K562 (cell line): Measurements from ENCODE around the gene HPD. TPM values are rescaled to one million over a fixed set of nuclear protein-coding genes. Genes with fewer than 3 reads are reported as not detected.

ENCODE experiments used
- ATAC-seq: fragments of 200-7000 bp; cut with Tn5 transposase; 3 replicates; pipeline ENCODE4 v1.9.1; 2020; ENCODE audit warnings: moderate library complexity
- BruUV-seq: library from RNA; stranded (reverse); fragments of 400-500 nt; replicated peaks from 2 replicates; lab custom pipeline; 2021; lab: Mats Ljungman, UMichigan
- CTCF ChIA-PET: fragments of 300-600 bp; formaldehyde crosslinking; extraction: SDS; loops from one replicate; lab custom pipeline; 2021; ENCODE audit warnings: low intra/inter-chr PET ratio; lab: Yijun Ruan, JAX
- POLR2A ChIA-PET: fragments of 300-600, 350-650 bp; sonication (Branson Sonifier 250); formaldehyde crosslinking; extraction: SDS; loops from one replicate; lab custom pipeline; 2021; ENCODE audit warnings: antibody characterized with exemption, inconsistent platforms; lab: Yijun Ruan, JAX
- DNase-seq, 4 experiments: peaks; one replicate each; pipeline versions ENCODE4 v3.0.0 to v3.0.0-alpha.2; 2011 to 2018; ENCODE audit warnings: low spot score in 3 of 4, mixed read lengths in 3 of 4; ENCODE audit errors: extremely low read depth in 1 of 4
- FAIRE-seq: peaks from 2 replicates; lab custom pipeline; 2011; peaks lifted over from hg19 to GRCh38; lab: Jason Lieb, UNC
- H2AFZ ChIP-seq: 2 replicates; pipeline ENCODE4 v1.6.0; 2011; ENCODE audit warnings: low read depth, low read length, control low read depth, inconsistent platforms
- H3K27ac ChIP-seq: fragments of 200-600 bp; 3 replicates; pipeline ENCODE4 v1.8.0; 2011; ENCODE audit warnings: low read depth, mild to moderate bottlenecking, control low read depth, inconsistent platforms, low read length, moderate library complexity, mixed read lengths; ENCODE audit errors: extremely low read depth
- H3K27me3 ChIP-seq, 2 experiments: fragments of 300-600 bp in 1 of 2; 2 replicates in 1 of 2; 3 replicates in 1 of 2; pipeline versions ENCODE4 v1.6.0 to v1.8.0; 2011; ENCODE audit warnings: inconsistent platforms in 2 of 2, low read length in 2 of 2, mild to moderate bottlenecking in 1 of 2, mixed read lengths in 1 of 2, moderate library complexity in 1 of 2; ENCODE audit not compliant: control insufficient read depth in 2 of 2, insufficient read depth in 2 of 2
- H3K36me3 ChIP-seq: fragments of 300-600 bp; 3 replicates; pipeline ENCODE4 v1.8.0; 2011; ENCODE audit warnings: mild to moderate bottlenecking, low read length, inconsistent platforms; ENCODE audit not compliant: control insufficient read depth, insufficient read depth
- H3K4me1 ChIP-seq, 2 experiments: fragments of 200-600 bp in 1 of 2; replicated peaks in 1 of 2; 2 replicates in 1 of 2; 3 replicates in 1 of 2; pipeline versions ENCODE4 v1.5.1 to v1.8.0; 2011; ENCODE audit warnings: inconsistent platforms in 2 of 2, low read length in 2 of 2, mild to moderate bottlenecking in 1 of 2, mixed read lengths in 1 of 2, moderate library complexity in 1 of 2; ENCODE audit not compliant: control insufficient read depth in 2 of 2, insufficient read depth in 2 of 2
- H3K4me2 ChIP-seq: 2 replicates; pipeline ENCODE4 v1.6.1; 2011; ENCODE audit warnings: low read length, control low read depth, inconsistent platforms, mixed read lengths; ENCODE audit not compliant: insufficient read depth
- H3K4me3 ChIP-seq: fragments of 200-600 bp; sonication (generic), shearing (Covaris generic); 2 replicates; pipeline ENCODE4 v1.5.1; 2016; ENCODE audit warnings: control low read depth, inconsistent platforms
- H3K79me2 ChIP-seq: fragments of 200-600 bp; 3 replicates; pipeline ENCODE4 v1.8.0; 2011; ENCODE audit warnings: low read length, inconsistent platforms; ENCODE audit not compliant: control insufficient read depth, insufficient read depth
- H3K9ac ChIP-seq, 2 experiments: 2 replicates each; pipeline versions ENCODE4 v1.6.0 to v1.6.1; 2011; ENCODE audit warnings: low read depth in 2 of 2, low read length in 2 of 2, control low read depth in 1 of 2, inconsistent platforms in 1 of 2, mild to moderate bottlenecking in 1 of 2, mixed read lengths in 1 of 2; ENCODE audit not compliant: insufficient read depth in 1 of 2
- H3K9me1 ChIP-seq: one replicate; pipeline ENCODE4 v1.6.0; 2011; ENCODE audit warnings: inconsistent platforms, mild to moderate bottlenecking, low read length, moderate library complexity; ENCODE audit not compliant: control insufficient read depth, insufficient read depth
- H3K9me3 ChIP-seq: replicated peaks from 2 replicates; pipeline ENCODE4 v1.5.1; 2011; ENCODE audit warnings: low read depth, low read length, inconsistent platforms; ENCODE audit not compliant: control insufficient read depth, insufficient read depth
- H4K20me1 ChIP-seq: replicated peaks from 2 replicates; pipeline ENCODE4 v1.6.1; 2011; ENCODE audit warnings: low read length, inconsistent platforms, mixed read lengths; ENCODE audit not compliant: control insufficient read depth, insufficient read depth
- ADNP ChIP-seq: fragments of 200-800 bp; sonication (Bioruptor generic); IDR thresholded peaks from 2 replicates; pipeline ENCODE4 v1.6.1; 2016; ENCODE audit warnings: missing genetic modification characterization, missing compliant biosample characterization
- C11orf30 ChIP-seq: fragments of 450-650 bp; IDR thresholded peaks from 2 replicates; pipeline ENCODE4 v1.6.1; 2016; ENCODE audit warnings: low read depth, mild to moderate bottlenecking
- RFX1 ChIP-seq: fragments of 450-650 bp; IDR thresholded peaks from 2 replicates; pipeline ENCODE4 v1.6.1; 2016; ENCODE audit warnings: mild to moderate bottlenecking, moderate library complexity
- RNF2 ChIP-seq: sonication (generic); IDR thresholded peaks from 2 replicates; pipeline ENCODE4 v1.6.1; 2016
- TEAD2 ChIP-seq: fragments of 450-650 bp; IDR thresholded peaks from 2 replicates; pipeline ENCODE4 v1.6.1; 2016; ENCODE audit warnings: missing genetic modification characterization, control low read depth, missing compliant biosample characterization
- ZNF644 ChIP-seq: fragments of 200-800 bp; sonication (Bioruptor generic); IDR thresholded peaks from 2 replicates; pipeline ENCODE4 v1.6.1; 2016; ENCODE audit warnings: low read depth, missing genetic modification characterization, missing compliant biosample characterization
- ZNF696 ChIP-seq: fragments of 250-450 bp; sonication (Bioruptor Pico); conservative IDR thresholded peaks from 2 replicates; pipeline ENCODE4 v1.4.0; 2020; ENCODE audit warnings: mild to moderate bottlenecking, moderate library complexity
- WGBS: fragments of 100-300 bp; shearing (Covaris generic); methylation state at CpG from one replicate; pipeline ENCODE4 v1.1.6; 2016; ENCODE audit warnings: low coverage, mixed read lengths; ENCODE audit not compliant: insufficient coverage; ENCODE audit errors: missing lambda C conversion rate; 5-methylcytosine and 5-hydroxymethylcytosine counted together
- in situ Hi-C: fragments of 300-500 bp; cut with MboI; formaldehyde crosslinking; loops from 4 replicates; pipeline ENCODE4 v1.15.0; 2018; ENCODE audit warnings: inconsistent platforms, mixed read lengths
- intact Hi-C: fragments of 100-400 bp; cut with micrococcal nuclease; formaldehyde crosslinking; loops from 2 replicates; pipeline ENCODE4 v1.14.2; 2022
- polyA plus RNA-seq, 8 experiments: library from polyadenylated mRNA; depleted of rRNA in 4 of 8; stranded (reverse) in 5 of 8; unstranded in 3 of 8; fragments of >200 nt; fragmentation: Nextera tagmentation in 2 of 8; fragmentation: Illumina TruSeq in 1 of 8; extraction: Ambion mirVana in 2 of 8; extraction: Trizol in 1 of 8; gene quantifications; 2 replicates each; pipeline versions ENCODE4 v1.2.1 to v1.2.3, GENCODE V29; 2011 to 2014; ENCODE audit warnings: inconsistent platforms in 1 of 8, missing spikeins in 1 of 8
- total RNA-seq, 7 experiments: library from RNA; depleted of rRNA in 6 of 7; stranded (reverse); fragments of >200 nt in 6 of 7; fragmentation: Illumina TruSeq in 2 of 7; extraction: Trizol in 2 of 7; gene quantifications; 2 replicates each; pipeline versions ENCODE4 v1.2.1 to v1.2.3, GENCODE V29; 2011 to 2021; ENCODE audit warnings: low replicate concordance in 1 of 7
- TF ChIP-seq, protein P1 (sequence below), 2 experiments: fragments of 150-350 bp in 1 of 2; IDR thresholded peaks; 2 replicates each; pipeline ENCODE4 v1.6.1; 2012 to 2016; ENCODE audit warnings: low read depth in 2 of 2, low read length in 2 of 2, mild to moderate bottlenecking in 1 of 2, moderate library complexity in 1 of 2
- TF ChIP-seq, protein P2 (sequence below): sonication (generic); formaldehyde crosslinking; IDR thresholded peaks from 2 replicates; pipeline ENCODE4 v1.8.0; 2023; ENCODE audit warnings: missing genetic modification reagents, mild to moderate bottlenecking, borderline replicate concordance

Gene HPD
- total and polyA plus RNA-seq, 9 of the 15 experiments (the other 6 are each of a cell fraction or from before 2014, with no cell fraction given): 0.06 to 0.29 (median 0.07) TPM; not detected in 4

DNA sequence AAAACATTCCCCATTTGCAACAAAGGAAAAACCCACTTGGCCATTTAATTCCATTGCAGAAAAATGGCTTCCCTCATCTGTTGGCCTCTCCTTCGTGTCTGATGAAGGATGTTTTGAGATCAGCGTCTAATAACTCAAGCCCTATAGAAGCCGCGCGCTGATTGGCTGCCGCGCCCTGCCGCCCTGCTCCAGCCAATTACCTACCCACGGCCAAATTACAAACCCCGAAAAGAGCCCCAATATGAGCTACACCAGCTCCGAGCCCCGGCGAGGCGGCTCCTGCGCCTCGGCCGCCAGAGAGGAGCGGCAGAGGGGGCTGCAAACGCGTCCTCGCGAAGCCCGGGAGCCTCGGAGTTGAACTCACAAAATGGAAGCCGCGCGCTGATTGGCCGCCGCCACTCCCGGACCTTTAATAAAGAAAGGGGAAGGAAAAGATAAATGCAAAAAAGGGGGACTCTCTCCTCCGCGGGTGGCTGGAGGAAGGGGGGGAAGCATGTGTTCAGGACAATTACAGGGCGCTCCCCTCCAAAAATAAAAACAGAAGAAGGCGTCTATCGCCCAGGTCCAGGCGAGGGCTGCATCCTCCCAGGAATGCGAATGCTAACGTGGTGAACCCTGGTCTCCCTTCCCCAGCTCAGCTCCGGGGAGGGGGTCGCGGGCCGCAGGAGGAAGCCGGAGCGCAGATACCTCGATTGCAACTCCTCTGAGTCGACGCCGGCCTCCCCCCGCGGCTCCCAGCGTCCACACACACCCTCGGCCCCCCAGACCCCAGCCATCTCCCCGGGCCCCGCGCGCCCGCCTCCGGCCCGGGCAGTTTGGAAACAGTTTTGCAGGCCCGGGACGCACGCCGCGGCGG is 55.6 kb downstream of the HPD start:
- ChIA-PET POLR2A (interaction anchor here (0.6 to 12.1 kb wide), 19 partner anchors 8 to 1429 kb away, joined by 3 to 194 read pairs (median 4); partner anchors contain the start of genes RHOF and TMEM120B), CTCF (no interaction called here)
- peak; percentile 30 for ATAC-seq
- intact Hi-C loops (no loop called here), in situ Hi-C loops (no loop called here)
- Histone ChIP-seq H3K4me2 (peak overlapping the region; percentile 82), H3K27me3 (no peaks in the 10 kb centered on the region), H3K27ac (peak overlapping the region; percentile 99), H3K4me3 (peak overlapping the region; percentile 80), H2AFZ (peak overlapping the region; percentile 64), H3K79me2 (peaks cover 87% of the 10 kb centered on the region), H3K9ac (peak overlapping the region; percentile 92 to 100), H3K9me3 (no peaks in the 10 kb centered on the region), H3K36me3 (peaks cover 34% of the 10 kb centered on the region), H3K9me1 (no peaks in the 10 kb centered on the region), H3K4me1 (peaks cover 21 to 64% of the 10 kb centered on the region in 2 experiments; a peak in 4 of 5 replicates), H4K20me1 (0 out of 2 replicates have a peak, but pooled peaks cover 3% of the 10 kb centered on the region)
- BruUV-seq: TSS peak; percentile 41
- WGBS: under 1% methylated on average over 52 of the region's 65 CpGs
- peak; percentile 93 for FAIRE-seq
- DNase-seq: peak; percentile 70 to 96 (median 84)
- no peak for TF ChIP-seq ZNF696 (CRISPR knock-in tag)
- peak; percentile 22; the same call in 1 of the 2 replicates for TF ChIP-seq ZNF644 (tag)
- TF ChIP-seq, protein P1, sequence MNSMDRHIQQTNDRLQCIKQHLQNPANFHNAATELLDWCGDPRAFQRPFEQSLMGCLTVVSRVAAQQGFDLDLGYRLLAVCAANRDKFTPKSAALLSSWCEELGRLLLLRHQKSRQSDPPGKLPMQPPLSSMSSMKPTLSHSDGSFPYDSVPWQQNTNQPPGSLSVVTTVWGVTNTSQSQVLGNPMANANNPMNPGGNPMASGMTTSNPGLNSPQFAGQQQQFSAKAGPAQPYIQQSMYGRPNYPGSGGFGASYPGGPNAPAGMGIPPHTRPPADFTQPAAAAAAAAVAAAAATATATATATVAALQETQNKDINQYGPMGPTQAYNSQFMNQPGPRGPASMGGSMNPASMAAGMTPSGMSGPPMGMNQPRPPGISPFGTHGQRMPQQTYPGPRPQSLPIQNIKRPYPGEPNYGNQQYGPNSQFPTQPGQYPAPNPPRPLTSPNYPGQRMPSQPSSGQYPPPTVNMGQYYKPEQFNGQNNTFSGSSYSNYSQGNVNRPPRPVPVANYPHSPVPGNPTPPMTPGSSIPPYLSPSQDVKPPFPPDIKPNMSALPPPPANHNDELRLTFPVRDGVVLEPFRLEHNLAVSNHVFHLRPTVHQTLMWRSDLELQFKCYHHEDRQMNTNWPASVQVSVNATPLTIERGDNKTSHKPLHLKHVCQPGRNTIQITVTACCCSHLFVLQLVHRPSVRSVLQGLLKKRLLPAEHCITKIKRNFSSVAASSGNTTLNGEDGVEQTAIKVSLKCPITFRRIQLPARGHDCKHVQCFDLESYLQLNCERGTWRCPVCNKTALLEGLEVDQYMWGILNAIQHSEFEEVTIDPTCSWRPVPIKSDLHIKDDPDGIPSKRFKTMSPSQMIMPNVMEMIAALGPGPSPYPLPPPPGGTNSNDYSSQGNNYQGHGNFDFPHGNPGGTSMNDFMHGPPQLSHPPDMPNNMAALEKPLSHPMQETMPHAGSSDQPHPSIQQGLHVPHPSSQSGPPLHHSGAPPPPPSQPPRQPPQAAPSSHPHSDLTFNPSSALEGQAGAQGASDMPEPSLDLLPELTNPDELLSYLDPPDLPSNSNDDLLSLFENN (IDR thresholded peaks at IDR 0.05; ENCODE audit: low read depth in 2 of 2, low read length in 2 of 2): peak in 1 of 2 experiments; percentile 29; a peak in 1 of 4 replicates
- TF ChIP-seq TEAD2 (tag): no peak
- TF ChIP-seq, protein P2, sequence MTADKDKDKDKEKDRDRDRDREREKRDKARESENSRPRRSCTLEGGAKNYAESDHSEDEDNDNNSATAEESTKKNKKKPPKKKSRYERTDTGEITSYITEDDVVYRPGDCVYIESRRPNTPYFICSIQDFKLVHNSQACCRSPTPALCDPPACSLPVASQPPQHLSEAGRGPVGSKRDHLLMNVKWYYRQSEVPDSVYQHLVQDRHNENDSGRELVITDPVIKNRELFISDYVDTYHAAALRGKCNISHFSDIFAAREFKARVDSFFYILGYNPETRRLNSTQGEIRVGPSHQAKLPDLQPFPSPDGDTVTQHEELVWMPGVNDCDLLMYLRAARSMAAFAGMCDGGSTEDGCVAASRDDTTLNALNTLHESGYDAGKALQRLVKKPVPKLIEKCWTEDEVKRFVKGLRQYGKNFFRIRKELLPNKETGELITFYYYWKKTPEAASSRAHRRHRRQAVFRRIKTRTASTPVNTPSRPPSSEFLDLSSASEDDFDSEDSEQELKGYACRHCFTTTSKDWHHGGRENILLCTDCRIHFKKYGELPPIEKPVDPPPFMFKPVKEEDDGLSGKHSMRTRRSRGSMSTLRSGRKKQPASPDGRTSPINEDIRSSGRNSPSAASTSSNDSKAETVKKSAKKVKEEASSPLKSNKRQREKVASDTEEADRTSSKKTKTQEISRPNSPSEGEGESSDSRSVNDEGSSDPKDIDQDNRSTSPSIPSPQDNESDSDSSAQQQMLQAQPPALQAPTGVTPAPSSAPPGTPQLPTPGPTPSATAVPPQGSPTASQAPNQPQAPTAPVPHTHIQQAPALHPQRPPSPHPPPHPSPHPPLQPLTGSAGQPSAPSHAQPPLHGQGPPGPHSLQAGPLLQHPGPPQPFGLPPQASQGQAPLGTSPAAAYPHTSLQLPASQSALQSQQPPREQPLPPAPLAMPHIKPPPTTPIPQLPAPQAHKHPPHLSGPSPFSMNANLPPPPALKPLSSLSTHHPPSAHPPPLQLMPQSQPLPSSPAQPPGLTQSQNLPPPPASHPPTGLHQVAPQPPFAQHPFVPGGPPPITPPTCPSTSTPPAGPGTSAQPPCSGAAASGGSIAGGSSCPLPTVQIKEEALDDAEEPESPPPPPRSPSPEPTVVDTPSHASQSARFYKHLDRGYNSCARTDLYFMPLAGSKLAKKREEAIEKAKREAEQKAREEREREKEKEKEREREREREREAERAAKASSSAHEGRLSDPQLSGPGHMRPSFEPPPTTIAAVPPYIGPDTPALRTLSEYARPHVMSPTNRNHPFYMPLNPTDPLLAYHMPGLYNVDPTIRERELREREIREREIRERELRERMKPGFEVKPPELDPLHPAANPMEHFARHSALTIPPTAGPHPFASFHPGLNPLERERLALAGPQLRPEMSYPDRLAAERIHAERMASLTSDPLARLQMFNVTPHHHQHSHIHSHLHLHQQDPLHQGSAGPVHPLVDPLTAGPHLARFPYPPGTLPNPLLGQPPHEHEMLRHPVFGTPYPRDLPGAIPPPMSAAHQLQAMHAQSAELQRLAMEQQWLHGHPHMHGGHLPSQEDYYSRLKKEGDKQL (CRISPR knock-in tag): no peak
- no peak; the same call in 1 of the 2 replicates for TF ChIP-seq RNF2
- TF ChIP-seq ADNP (tag): no peak
- no peak for TF ChIP-seq C11orf30
- TF ChIP-seq RFX1: no peak
